ENCODE data around the gene CALCB. TPM values are rescaled to one million over a fixed set of nuclear protein-coding genes. Genes with fewer than 3 reads are reported as not detected.

Gene CALCB
- total RNA-seq, 2 experiments from 2014 or later, result 0.35 to 0.89 TPM

Other genes with a start within 250 kb of the CALCB start
- gene CYP2R1, start 181.4 kb upstream of the CALCB start, total RNA-seq, result 10 to 100 TPM; 15.5 to 16.1 TPM
- not detected for gene CALCA, start 101.2 kb upstream of the CALCB start, total RNA-seq
- gene INSC, start 41.3 kb downstream of the CALCB start, total RNA-seq, result under 1 TPM in 1 of 2 experiments, not detected in 1; 0.23 TPM

Measured in activated CD4-positive, alpha-beta T cell treated with anti-CD3 and anti-CD28 coated beads, Interleukin-2, amount 10 ng/mL, durations not matched to agents 7 days and 5 days (primary cell).